Lower leg skin (tissue), 3 donors: ENCODE results near the gene GAL.

Experiments
- POLR2A ChIP-seq, 2 donors: fragments of 450-650 bp; IDR thresholded peaks; one replicate each; pipeline ENCODE4 v1.6.1; 2016 to 2017; ENCODE audit warnings: antibody characterized with exemption in 2 of 2, mild to moderate bottlenecking in 1 of 2, moderate library complexity in 1 of 2
- TF ChIP-seq, protein P1 (sequence below), 3 donors: fragments of 450-650 bp; IDR thresholded peaks; one replicate each; pipeline ENCODE4 v1.5.1; 2016; ENCODE audit warnings: antibody characterized with exemption in 3 of 3, mild to moderate bottlenecking in 3 of 3, moderate library complexity in 2 of 3

DNA sequence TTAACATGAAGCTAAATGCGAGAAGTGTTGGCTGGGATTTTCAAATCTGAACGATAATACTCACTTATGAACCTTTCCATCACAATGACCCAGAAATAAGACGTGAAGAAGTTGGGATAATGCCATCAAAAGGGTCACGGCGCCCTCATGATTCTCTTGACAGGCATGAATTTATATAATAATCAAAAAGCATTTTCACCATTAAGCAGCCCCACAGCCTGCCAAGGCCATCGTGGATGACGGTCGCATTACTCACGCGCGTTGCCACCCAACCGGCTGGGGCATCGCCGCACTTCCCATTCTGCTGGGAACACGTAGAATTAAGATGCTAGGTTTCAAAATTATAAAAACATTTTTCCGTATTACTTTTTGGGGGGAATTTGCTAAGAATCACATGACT lies 18.9 kb upstream of the GAL start:
- TF ChIP-seq, protein P1, sequence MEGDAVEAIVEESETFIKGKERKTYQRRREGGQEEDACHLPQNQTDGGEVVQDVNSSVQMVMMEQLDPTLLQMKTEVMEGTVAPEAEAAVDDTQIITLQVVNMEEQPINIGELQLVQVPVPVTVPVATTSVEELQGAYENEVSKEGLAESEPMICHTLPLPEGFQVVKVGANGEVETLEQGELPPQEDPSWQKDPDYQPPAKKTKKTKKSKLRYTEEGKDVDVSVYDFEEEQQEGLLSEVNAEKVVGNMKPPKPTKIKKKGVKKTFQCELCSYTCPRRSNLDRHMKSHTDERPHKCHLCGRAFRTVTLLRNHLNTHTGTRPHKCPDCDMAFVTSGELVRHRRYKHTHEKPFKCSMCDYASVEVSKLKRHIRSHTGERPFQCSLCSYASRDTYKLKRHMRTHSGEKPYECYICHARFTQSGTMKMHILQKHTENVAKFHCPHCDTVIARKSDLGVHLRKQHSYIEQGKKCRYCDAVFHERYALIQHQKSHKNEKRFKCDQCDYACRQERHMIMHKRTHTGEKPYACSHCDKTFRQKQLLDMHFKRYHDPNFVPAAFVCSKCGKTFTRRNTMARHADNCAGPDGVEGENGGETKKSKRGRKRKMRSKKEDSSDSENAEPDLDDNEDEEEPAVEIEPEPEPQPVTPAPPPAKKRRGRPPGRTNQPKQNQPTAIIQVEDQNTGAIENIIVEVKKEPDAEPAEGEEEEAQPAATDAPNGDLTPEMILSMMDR (IDR thresholded peaks at IDR 0.05): no peak
- TF ChIP-seq POLR2A (IDR thresholded peaks at IDR 0.05): no peak
